ENCODE data around the gene GABRG3.

Gene GABRG3

DNA sequence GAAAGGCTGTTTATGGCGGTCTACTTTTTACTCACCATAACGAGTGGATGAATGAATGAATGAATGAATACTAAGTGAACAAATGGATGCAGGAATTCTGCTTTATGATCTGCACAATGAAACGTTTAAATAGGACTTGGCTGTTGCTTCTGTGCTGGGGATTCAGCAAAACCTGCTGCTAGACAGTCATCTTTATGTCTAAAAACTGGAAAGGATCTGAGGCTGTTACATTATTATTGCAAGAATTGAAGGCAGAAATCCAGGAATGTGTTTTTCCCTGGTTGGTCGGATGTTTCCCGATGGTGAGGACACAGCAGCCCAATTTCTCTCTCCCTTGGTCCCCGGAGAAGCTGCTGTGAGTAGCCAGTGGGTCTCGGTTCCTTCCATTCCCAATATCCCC lies 94.2 kb downstream of the GABRG3 start:
- no peak for TF ChIP-seq FOXP2 (optimal IDR thresholded peaks at IDR 0.05; ENCODE audit: borderline replicate concordance, extremely low read depth, extremely low read length, insufficient read depth)
- TF ChIP-seq TAF1 (IDR thresholded peaks at IDR 0.05; ENCODE audit: borderline replicate concordance, insufficient read depth, low read length) = no peak
- no peak for TF ChIP-seq SIN3A (IDR thresholded peaks at IDR 0.05; ENCODE audit: borderline replicate concordance, insufficient read depth, low read length)
- TF ChIP-seq, protein P1, sequence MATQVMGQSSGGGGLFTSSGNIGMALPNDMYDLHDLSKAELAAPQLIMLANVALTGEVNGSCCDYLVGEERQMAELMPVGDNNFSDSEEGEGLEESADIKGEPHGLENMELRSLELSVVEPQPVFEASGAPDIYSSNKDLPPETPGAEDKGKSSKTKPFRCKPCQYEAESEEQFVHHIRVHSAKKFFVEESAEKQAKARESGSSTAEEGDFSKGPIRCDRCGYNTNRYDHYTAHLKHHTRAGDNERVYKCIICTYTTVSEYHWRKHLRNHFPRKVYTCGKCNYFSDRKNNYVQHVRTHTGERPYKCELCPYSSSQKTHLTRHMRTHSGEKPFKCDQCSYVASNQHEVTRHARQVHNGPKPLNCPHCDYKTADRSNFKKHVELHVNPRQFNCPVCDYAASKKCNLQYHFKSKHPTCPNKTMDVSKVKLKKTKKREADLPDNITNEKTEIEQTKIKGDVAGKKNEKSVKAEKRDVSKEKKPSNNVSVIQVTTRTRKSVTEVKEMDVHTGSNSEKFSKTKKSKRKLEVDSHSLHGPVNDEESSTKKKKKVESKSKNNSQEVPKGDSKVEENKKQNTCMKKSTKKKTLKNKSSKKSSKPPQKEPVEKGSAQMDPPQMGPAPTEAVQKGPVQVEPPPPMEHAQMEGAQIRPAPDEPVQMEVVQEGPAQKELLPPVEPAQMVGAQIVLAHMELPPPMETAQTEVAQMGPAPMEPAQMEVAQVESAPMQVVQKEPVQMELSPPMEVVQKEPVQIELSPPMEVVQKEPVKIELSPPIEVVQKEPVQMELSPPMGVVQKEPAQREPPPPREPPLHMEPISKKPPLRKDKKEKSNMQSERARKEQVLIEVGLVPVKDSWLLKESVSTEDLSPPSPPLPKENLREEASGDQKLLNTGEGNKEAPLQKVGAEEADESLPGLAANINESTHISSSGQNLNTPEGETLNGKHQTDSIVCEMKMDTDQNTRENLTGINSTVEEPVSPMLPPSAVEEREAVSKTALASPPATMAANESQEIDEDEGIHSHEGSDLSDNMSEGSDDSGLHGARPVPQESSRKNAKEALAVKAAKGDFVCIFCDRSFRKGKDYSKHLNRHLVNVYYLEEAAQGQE (IDR thresholded peaks at IDR 0.05; ENCODE audit: insufficient read depth in 1 of 2, low read depth in 2 of 2, low read length in 2 of 2) = no peak
- TF ChIP-seq POLR2AphosphoS5 (IDR thresholded peaks at IDR 0.05; ENCODE audit: low read depth, low read length) = no peak

DNA sequence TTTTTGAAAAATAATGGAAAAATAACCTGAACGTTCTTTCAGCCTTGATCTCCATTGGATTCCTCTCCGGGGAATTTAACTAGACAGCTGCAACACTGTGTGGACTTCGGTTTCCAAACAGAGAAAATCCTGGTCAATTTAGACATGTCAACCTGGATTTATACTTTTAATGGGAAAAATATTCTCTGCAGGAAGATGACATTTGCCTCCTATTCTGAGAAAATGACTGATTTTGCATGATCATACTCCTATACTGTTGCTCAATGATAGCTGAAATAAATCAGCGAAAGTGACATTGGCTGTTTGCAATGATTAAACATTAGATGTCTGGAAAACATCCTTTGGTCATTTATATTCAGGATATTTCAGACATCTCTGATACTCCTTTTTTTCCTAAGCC lies 94.8 kb downstream of the GABRG3 start:
- TF ChIP-seq FOXP2 (optimal IDR thresholded peaks at IDR 0.05; ENCODE audit: borderline replicate concordance, extremely low read depth, extremely low read length, insufficient read depth) (no peak), POLR2AphosphoS5 (IDR thresholded peaks at IDR 0.05; ENCODE audit: low read depth, low read length) (no peak), SIN3A (IDR thresholded peaks at IDR 0.05; ENCODE audit: borderline replicate concordance, insufficient read depth, low read length) (no peak), TAF1 (IDR thresholded peaks at IDR 0.05; ENCODE audit: borderline replicate concordance, insufficient read depth, low read length) (no peak)
- TF ChIP-seq, protein P1 (IDR thresholded peaks at IDR 0.05; ENCODE audit: insufficient read depth in 1 of 2, low read depth in 2 of 2, low read length in 2 of 2) = no peak

DNA sequence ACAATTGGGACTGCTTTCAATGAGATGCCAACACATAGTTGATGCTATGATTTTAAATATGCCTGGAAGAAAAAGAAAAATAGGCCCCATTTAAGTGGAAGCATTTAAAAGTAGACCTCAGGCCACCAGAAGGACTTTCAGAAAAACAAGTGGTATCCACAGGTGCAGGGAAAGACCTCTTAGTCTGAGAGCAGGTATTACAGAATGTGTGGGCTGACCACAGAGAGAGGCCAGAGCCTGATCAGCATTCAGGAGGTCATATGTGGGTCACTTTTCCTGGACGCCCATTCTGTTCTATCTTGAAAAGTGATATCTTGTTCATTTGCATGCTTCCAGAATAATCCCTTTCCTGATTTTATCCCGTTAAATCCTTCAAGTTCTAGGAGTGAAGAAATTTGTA lies 95.5 kb downstream of the GABRG3 start:
- TF ChIP-seq POLR2AphosphoS5 (IDR thresholded peaks at IDR 0.05; ENCODE audit: low read depth, low read length) (no peak), FOXP2 (optimal IDR thresholded peaks at IDR 0.05; ENCODE audit: borderline replicate concordance, extremely low read depth, extremely low read length, insufficient read depth) (no peak), TAF1 (IDR thresholded peaks at IDR 0.05; ENCODE audit: borderline replicate concordance, insufficient read depth, low read length) (no peak), SIN3A (IDR thresholded peaks at IDR 0.05; ENCODE audit: borderline replicate concordance, insufficient read depth, low read length) (no peak)
- TF ChIP-seq, protein P1 (IDR thresholded peaks at IDR 0.05; ENCODE audit: insufficient read depth in 1 of 2, low read depth in 2 of 2, low read length in 2 of 2) = no peak

DNA sequence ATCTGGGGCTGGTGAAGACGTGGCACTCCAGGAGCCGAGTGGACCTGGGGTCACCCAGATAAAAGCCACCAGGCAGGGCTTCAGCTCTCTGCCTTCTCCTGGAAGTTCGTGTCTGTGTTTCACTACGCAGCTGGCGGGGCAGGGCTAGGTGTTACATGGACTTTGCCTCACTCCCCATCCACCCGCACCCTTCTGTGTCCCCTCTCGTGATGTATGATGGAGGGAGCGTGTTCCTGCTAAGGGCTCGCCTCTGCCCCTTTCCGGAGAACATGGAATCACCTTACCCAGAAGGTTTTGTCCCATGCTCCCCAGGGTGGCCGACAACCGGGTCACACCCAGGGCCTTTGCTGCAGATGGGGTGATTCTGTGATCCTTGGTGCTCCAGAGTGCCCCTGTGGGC lies 96.2 kb downstream of the GABRG3 start:
- TF ChIP-seq FOXP2 (optimal IDR thresholded peaks at IDR 0.05; ENCODE audit: borderline replicate concordance, extremely low read depth, extremely low read length, insufficient read depth) (no peak), POLR2AphosphoS5 (IDR thresholded peaks at IDR 0.05; ENCODE audit: low read depth, low read length) (no peak), SIN3A (IDR thresholded peaks at IDR 0.05; ENCODE audit: borderline replicate concordance, insufficient read depth, low read length) (no peak), TAF1 (IDR thresholded peaks at IDR 0.05; ENCODE audit: borderline replicate concordance, insufficient read depth, low read length) (no peak)
- TF ChIP-seq, protein P1 (IDR thresholded peaks at IDR 0.05; ENCODE audit: insufficient read depth in 1 of 2, low read depth in 2 of 2, low read length in 2 of 2) = no peak

GRCh38 chr15:27070841-27071240 lies 99.9 kb downstream of the GABRG3 start:
- TF ChIP-seq SIN3A (IDR thresholded peaks at IDR 0.05; ENCODE audit: borderline replicate concordance, insufficient read depth, low read length) = no peak
- TF ChIP-seq TAF1 (IDR thresholded peaks at IDR 0.05; ENCODE audit: borderline replicate concordance, insufficient read depth, low read length) = no peak
- no peak for TF ChIP-seq POLR2AphosphoS5 (IDR thresholded peaks at IDR 0.05; ENCODE audit: low read depth, low read length)
- no peak for TF ChIP-seq FOXP2 (optimal IDR thresholded peaks at IDR 0.05; ENCODE audit: borderline replicate concordance, extremely low read depth, extremely low read length, insufficient read depth)
- TF ChIP-seq, protein P1 (IDR thresholded peaks at IDR 0.05; ENCODE audit: insufficient read depth in 1 of 2, low read depth in 2 of 2, low read length in 2 of 2) = no peak

All from PFSK-1 (cell line).